GM12873 (cell line): ENCODE measurements around the gene TNPO3.

Experiments used
- CTCF ChIP-seq: IDR thresholded peaks from 2 replicates; pipeline ENCODE4 v1.5.1; 2012; ENCODE audit warnings: low read depth, mild to moderate bottlenecking, moderate library complexity, low read length, control low read depth; ENCODE audit not compliant: insufficient read depth; ENCODE audit errors: missing control alignments

TNPO3 gene

DNA sequence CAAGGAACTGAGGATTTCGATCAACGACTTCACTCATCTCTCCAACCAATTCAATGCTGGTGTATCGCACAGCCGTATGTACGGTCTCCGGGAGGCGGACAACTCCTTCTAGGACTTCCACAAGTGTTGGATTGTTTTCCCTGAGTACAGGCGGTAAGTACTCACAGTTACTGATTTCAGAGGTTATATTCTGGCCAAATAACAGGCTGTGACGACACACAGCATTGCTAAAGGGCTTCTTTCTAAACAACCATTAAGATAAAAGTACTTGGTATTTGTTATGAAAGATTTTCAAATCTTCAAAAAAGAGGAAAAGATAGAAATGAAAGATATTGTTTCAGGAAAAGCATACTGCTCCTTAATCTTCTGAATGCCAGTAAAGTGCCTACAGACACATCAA, 65.0 kb downstream of the TNPO3 start:
- no peak for TF ChIP-seq CTCF

GRCh38 chr7:128988372-128988771, 66.5 kb downstream of the TNPO3 start:
- no peak for TF ChIP-seq CTCF

- no peak for TF ChIP-seq CTCF
These were observed 68.3 kb downstream of the TNPO3 start for GRCh38 chr7:128986609-128987008.

DNA sequence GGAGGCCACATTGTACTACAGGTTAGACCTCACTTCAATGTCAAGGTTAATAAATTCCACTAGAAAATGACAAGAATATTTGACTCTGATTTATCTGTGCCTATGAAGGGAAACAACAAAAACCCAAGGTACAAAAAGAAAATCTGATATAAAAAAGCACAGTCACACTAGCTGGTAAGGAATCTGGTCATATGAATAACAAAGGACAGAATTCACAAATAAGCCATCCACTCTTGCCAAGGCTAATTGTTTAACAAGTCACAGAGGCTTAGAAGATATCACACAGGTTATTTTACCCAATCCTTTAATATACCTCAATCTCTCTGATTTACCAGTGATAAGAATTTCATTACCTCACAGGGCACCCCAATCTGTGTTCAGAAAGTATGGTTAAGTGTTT, 69.3 kb downstream of the TNPO3 start:
- TF ChIP-seq CTCF: no peak

- no peak for TF ChIP-seq CTCF
These were observed 72.8 kb downstream of the TNPO3 start for GRCh38 chr7:128982105-128982504.

GRCh38 chr7:128974241-128974934, 80.5 kb downstream of the TNPO3 start:
- no peak for TF ChIP-seq CTCF

DNA sequence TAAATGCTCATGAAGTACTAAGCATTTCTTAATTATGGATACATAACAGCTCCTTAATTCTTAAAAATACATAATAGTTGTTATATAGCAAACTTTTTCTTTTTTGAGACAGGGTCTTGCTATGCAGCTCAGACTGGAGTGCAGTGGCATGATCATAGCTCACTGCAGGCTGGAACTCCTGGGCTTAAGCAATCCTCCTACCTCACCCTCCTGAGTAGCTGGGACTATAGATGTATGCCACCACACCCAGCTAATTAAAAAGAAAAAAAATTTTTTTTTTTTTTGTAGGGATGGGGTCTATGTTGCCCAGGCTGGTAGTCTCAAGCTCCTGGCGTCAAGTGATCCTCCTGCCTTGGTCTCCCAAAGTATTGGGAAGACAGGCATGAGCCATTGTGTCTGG, 86.3 kb downstream of the TNPO3 start:
- TF ChIP-seq CTCF: no peak
